A673 (cell line): Measurements from ENCODE around the gene PPFIA2. TPM values are rescaled to one million over a fixed set of nuclear protein-coding genes. Genes with fewer than 3 reads are reported as not detected.

Experiments used
- BruUV-seq: library from RNA; stranded (reverse); fragments of 400-500 nt; replicated peaks from 2 replicates; lab custom pipeline; 2021; lab: Mats Ljungman, UMichigan
- CTCF ChIA-PET: fragments of 300-600 bp; sonication (Branson Sonifier 250); formaldehyde crosslinking; loops from one replicate; lab custom pipeline; 2022; ENCODE audit warnings: antibody characterized with exemption; lab: Charles Lee
- POLR2A ChIA-PET: fragments of 300-600 bp; sonication (Branson Sonifier 250); formaldehyde crosslinking; loops from one replicate; lab custom pipeline; 2022; ENCODE audit warnings: antibody characterized with exemption; ENCODE audit not compliant: low non-redundant PET; lab: Charles Lee
- DNase-seq: peaks from one replicate; pipeline ENCODE4 v3.0.0-alpha.2; 2015; ENCODE audit warnings: low spot score
- H3K27ac ChIP-seq: fragments of 200-600 bp; sonication (generic); 2 replicates; pipeline ENCODE4 v1.5.1; 2016; ENCODE audit warnings: mixed run types, low read depth, mild to moderate bottlenecking, mixed read lengths, antibody characterized with exemption, low read length; ENCODE audit not compliant: poor library complexity, severe bottlenecking
- H3K27me3 ChIP-seq: fragments of 200-600 bp; sonication (generic); replicated peaks from 2 replicates; pipeline ENCODE4 v1.6.1; 2017; ENCODE audit warnings: mixed run types, low read depth, mild to moderate bottlenecking, mixed read lengths, antibody characterized with exemption, low read length; ENCODE audit not compliant: insufficient read depth, poor library complexity
- H3K36me3 ChIP-seq: fragments of 200-600 bp; sonication (generic); 2 replicates; pipeline ENCODE4 v1.6.1; 2016; ENCODE audit warnings: mixed run types, mild to moderate bottlenecking, mixed read lengths, antibody characterized with exemption, low read length; ENCODE audit not compliant: insufficient read depth, poor library complexity, severe bottlenecking
- H3K4me1 ChIP-seq: fragments of 200-600 bp; sonication (generic); 2 replicates; pipeline ENCODE4 v1.6.1; 2017; ENCODE audit warnings: mixed run types, mild to moderate bottlenecking, mixed read lengths, antibody characterized with exemption, low read length; ENCODE audit not compliant: insufficient read depth, poor library complexity, severe bottlenecking
- H3K4me3 ChIP-seq: fragments of 200-600 bp; sonication (generic); 2 replicates; pipeline ENCODE4 v1.5.1; 2016; ENCODE audit warnings: low read depth, mixed run types, mild to moderate bottlenecking, mixed read lengths, low read length; ENCODE audit not compliant: poor library complexity, severe bottlenecking
- H3K9me3 ChIP-seq: fragments of 200-600 bp; sonication (generic); 2 replicates; pipeline ENCODE4 v1.6.1; 2016; ENCODE audit warnings: mixed run types, low read depth, mild to moderate bottlenecking, mixed read lengths, antibody characterized with exemption, low read length; ENCODE audit not compliant: poor library complexity, severe bottlenecking
- CTCF ChIP-seq: fragments of 300-800, 200-600 bp; sonication (generic); conservative IDR thresholded peaks from 2 replicates; pipeline ENCODE4 v1.5.1; 2017; ENCODE audit warnings: low read depth, mild to moderate bottlenecking, antibody characterized with exemption, low read length, moderate library complexity, mixed read lengths
- EZH2 ChIP-seq: fragments of 200-600 bp; sonication (generic); IDR thresholded peaks from 2 replicates; pipeline ENCODE4 v1.6.1; 2017; ENCODE audit warnings: borderline replicate concordance, low read depth, mild to moderate bottlenecking, mixed read lengths, antibody characterized with exemption, low read length; ENCODE audit not compliant: poor library complexity, severe bottlenecking
- intact Hi-C: fragments of 100-400 bp; cut with micrococcal nuclease; formaldehyde crosslinking; loops from one replicate; pipeline ENCODE4 v1.10.0; 2022; ENCODE audit not compliant: unreplicated experiment
- total RNA-seq: library from RNA; stranded (reverse); gene quantifications from 2 replicates; pipeline ENCODE4 v1.2.3, GENCODE V29; 2021

PPFIA2 gene
- total RNA-seq, 1 experiment from 2014 or later, result 0.52 TPM

GRCh38 chr12:81222846-81223592 is 536.1 kb downstream of the PPFIA2 start:
- no TSS peak for BruUV-seq
- Histone ChIP-seq H3K4me1 (peaks cover 11% of the 10 kb centered on the region), H3K36me3 (no peaks in the 10 kb centered on the region), H3K27ac (no peak overlapping the region), H3K27me3 (no peaks in the 10 kb centered on the region), H3K9me3 (no peaks in the 10 kb centered on the region), H3K4me3 (no peak overlapping the region)
- ChIA-PET CTCF (no interaction called here), POLR2A (no interaction called here)
- DNase-seq, result peak; percentile 34
- intact Hi-C loops, result no loop called here
- TF ChIP-seq EZH2 (no peak), CTCF (no peak)

- H3K4me3 ChIP-seq, result no peak overlapping the region
- intact Hi-C loops, result no loop called here
- no TSS peak for BruUV-seq
- no peaks in the 10 kb centered on the region for H3K36me3 ChIP-seq
- peaks cover 11% of the 10 kb centered on the region for H3K4me1 ChIP-seq
- no peaks in the 10 kb centered on the region for H3K9me3 ChIP-seq
- TF ChIP-seq EZH2, result no peak
- TF ChIP-seq CTCF, result no peak
- ChIA-PET POLR2A (no interaction called here), CTCF (no interaction called here)
- H3K27me3 ChIP-seq, result no peaks in the 10 kb centered on the region
- DNase-seq, result no peak
- no peak overlapping the region for H3K27ac ChIP-seq
These were observed 537.5 kb downstream of the PPFIA2 start for GRCh38 chr12:81221681-81222080.

GRCh38 chr12:81216739-81217138 is 542.4 kb downstream of the PPFIA2 start:
- H3K27ac ChIP-seq, result no peak overlapping the region
- no peaks in the 10 kb centered on the region for H3K27me3 ChIP-seq
- POLR2A ChIA-PET, result no interaction called here
- no peak for DNase-seq
- no peak for TF ChIP-seq CTCF
- H3K9me3 ChIP-seq, result no peaks in the 10 kb centered on the region
- intact Hi-C loops, result no loop called here
- CTCF ChIA-PET, result no interaction called here
- no peak overlapping the region for H3K4me3 ChIP-seq
- BruUV-seq, result no TSS peak
- H3K4me1 ChIP-seq, result peaks cover 6% of the 10 kb centered on the region
- no peaks in the 10 kb centered on the region for H3K36me3 ChIP-seq
